B cell (primary cell): ENCODE results near the gene GAD1.

Experiments used
- CTCF ChIP-seq: fragments of 200-600 bp; IDR thresholded peaks from one replicate; pipeline ENCODE4 v1.8.0; 2022; ENCODE audit warnings: antibody characterized with exemption, mild to moderate bottlenecking
- EZH2 ChIP-seq: IDR thresholded peaks from 2 replicates; pipeline ENCODE4 v1.6.1; 2012; ENCODE audit warnings: borderline replicate concordance, low read depth, mild to moderate bottlenecking, moderate library complexity, low read length; ENCODE audit not compliant: insufficient read depth, poor library complexity, severe bottlenecking

- TF ChIP-seq EZH2 (no peak), CTCF (no peak)
These were observed 79.9 kb downstream of the GAD1 start for GRCh38 chr2:170896622-170897021.
